ELF-1 (cell line): ENCODE results near the gene ARHGEF4.
"Not testable (repeated sequence)": the region's sequence is repeated elsewhere in the genome, so short reads cannot be mapped to it uniquely, and the experiment has no call there.

Experiments used
- DNase-seq: peaks from one replicate; pipeline ENCODE4 v3.0.0-alpha.2; 2016; ENCODE audit warnings: low read depth, low spot score

Gene ARHGEF4

DNA sequence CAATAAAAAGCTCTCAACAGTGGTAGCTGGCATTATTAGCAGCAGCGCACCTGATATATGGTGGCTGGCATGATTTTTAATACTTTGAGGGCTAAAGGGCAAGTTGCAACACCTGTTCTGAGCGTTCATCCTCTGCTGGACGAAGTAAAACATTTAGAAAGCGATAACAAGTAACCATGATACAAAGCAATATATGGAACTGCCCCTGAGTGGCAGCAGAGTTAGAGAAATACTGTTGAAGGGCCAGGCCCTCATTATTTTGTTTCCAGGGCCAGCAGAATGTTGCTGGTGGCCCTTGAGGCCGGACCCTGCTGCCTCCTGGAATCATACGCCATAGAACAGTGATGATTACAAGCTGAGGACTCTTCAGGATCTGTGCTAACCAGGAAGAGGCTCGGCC is 47.8 kb downstream of the ARHGEF4 start:
- no peak for DNase-seq

DNA sequence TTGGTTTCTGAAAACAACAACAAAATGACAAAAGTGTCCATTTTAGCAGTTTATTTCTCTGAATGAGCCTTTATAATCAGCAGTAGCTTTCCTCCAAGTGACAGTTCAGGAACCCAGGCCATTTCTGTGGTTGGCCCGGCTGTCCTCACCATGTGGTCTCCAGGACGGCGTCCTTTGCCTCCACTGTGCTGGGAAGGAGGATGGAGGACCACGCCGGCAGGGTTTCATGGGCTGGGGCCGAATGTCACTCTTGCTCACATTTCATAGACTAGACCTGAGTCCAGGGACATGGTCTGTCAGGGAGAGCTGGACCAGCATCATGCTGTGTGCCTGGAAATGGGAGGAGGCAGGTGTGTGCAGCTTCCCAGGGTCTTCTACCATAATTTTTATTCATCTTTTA is 50.9 kb downstream of the ARHGEF4 start:
- DNase-seq = no peak

DNA sequence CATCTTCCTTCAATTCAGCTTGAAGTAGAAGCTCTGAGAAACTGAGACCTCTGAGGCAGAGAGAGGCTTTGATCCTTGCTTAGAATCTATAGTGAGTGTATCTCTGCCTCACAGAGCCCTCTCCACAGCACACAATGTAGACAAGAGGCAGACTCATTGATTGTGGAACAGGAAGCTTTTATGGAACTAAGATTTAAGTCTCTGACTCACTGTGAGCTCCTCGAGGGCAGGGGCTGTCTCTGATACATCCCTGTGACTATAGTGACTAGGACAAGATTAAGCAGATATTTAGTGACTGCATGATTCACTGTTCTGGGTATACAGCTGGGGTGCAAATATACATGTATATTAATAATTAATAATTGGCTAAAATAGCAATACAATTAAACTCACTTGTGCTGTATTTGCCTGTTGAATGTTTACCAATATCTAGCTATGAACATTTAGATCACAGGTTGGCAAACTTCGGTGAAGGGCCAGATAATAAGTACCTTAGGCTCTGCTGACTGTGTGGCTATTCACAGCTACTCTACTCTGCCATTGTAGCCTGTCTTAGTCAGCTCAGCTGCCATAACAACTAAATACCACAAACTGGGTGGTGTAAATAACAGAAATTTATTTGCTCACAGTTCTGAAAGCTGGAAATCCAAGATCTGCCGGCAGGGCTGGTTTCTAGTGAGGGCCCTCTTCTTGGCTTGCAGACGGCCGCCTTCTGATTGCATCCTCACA is 54.4 kb downstream of the ARHGEF4 start:
- no peak for DNase-seq

DNA sequence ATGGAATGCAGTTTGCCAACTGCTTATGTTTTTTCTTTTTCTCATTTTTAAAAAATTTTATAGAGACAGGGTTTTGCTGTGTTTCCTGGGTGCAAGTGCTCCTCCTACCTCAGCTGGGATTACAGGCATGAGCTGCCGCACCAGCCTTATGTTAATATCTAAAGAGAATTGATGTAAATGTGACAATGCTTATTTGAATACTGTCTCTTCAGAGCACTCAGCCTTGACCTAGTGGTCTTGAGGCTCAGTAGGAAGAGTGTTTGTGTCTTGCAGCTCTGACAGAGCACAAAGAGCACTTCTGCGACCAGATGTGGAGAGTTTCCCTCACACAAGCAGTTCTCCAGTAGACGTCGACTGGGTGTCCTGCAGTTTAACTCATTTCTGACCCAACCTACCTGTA is 55.3 kb downstream of the ARHGEF4 start:
- no peak for DNase-seq

DNA sequence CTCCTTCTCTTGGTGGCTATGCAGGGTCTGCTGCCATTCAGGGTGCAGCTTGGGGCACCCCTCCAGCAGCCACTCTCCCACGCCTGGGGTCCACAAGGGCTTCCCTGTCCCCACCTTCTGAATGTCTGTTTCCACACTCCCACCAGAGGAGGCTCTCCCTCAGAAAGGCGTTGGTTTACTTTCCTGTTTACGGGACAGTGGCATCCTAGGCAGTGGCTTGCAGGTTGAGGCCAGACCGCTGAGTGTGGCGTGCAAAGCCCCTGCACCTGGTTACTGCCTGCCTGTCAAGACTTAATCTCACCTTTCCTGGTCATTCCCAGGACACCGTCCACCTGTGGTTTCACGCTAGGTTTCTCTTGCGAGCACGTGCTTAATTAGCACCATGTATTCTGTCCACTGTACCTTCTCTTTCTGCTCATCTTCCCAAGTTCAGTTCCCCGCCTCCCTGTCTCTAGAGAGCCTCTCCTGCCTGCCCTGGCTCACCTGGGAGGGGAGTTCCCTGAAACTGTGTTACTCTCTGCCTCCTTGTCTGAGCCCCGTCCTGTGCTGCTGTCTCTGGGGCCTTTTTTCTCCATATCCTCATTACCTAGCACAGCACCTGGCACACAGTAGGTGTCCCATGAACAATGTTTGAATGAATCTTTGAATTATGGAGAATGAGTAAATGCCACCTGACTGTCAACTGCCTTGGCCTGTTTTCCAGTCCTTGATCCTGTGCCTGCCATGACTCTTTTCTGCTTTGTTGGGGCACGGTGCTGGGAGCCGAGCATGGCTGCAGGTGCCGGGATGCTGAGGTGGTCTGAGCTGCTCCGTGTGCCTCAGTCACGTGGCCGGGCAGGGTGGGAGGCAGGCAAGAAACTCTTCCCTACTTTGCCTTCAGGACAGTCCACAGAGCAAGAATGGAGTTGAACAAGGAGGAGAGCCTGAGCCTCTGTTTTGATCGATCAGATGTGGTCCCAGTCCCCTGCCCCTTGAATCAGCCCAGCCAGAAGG is 56.4 kb downstream of the ARHGEF4 start:
- DNase-seq = no peak

DNA sequence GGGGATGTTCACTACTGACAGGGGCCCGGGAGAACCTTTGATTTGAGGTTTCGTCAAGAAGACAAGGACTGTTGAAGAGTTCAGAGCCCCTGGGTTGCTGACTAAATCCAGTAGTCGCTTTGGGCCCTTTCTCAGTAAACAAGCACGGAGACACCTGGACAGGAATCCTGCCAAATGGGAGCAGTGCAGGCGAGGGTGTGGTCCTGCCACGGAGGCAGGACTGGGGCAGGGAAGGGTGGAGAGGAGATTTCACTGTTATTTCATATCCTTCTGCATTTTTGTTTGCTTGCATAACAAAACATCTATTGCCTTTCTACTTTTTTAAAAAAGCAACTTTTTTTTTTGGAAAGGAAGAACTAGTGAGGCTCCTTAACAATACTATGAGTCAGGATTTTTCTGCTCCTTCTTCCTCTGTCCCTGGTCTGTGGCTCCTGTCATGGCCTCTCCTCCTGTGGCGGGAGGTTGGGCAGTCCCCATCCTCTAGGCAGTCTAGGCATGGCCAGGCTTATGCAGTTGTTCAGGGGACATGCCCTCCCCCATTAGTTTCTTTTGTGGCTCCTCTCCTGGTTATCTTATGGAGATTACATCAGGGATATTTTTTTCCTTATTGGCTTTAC is 57.7 kb downstream of the ARHGEF4 start:
- DNase-seq = no peak

DNA sequence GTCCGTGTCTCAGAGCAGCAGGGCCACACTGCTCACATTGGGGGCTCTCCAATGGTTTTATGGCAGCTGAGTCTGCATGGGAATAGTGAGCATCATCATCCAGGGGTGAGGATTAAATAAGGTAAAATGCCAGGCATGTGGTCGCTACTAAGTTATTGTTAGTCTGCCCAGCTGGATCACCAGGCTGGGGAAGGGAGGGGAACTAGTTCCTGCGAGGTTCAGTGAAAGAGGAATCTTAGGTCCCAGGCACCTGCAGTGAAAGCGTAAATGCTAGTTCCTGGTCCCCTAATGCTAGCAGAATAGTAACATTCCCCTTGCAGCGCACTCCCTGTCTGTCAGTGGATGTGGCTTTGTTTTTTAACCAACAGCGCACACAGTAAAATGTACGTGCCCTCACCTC is 60.1 kb downstream of the ARHGEF4 start:
- DNase-seq = no peak

DNA sequence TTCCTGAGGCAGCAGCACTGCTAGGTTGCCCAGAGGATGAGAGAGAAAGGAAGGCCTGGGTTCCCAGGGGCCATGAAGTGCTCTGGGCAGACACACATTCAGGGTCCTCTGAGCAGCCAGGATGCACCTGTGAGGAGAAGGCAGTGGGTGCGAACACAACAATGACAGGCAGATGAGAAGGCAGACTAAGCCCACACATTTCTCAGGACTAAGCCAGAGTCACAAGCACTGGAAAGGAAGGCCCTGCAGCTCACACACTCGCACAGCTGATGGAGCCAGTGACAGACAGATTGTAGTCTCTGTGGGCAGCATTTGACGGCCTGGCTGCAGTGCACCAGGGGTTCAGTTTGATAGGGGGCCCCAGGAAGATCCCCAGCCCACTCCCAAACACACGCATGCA is 61.8 kb downstream of the ARHGEF4 start:
- DNase-seq = no peak

DNA sequence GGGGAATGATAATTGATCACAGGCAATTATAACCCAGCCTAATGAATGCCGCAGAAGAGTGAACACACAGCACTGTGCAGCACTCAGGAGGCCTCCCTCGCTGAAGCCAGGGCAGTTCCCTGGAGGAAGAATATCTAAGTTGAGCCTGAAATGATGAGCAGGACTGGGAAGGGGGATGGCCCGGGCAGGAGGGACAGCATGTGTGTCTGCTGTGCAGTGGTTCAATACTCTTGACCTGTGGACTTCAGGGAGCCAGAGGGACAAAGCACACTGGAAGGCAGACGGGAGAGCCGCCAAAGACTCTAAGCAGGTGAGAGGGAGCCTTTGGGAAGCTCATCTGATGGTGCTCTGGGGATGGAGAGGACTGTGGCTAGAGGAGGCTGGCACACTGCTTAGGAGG is 62.6 kb downstream of the ARHGEF4 start:
- DNase-seq = no peak

DNA sequence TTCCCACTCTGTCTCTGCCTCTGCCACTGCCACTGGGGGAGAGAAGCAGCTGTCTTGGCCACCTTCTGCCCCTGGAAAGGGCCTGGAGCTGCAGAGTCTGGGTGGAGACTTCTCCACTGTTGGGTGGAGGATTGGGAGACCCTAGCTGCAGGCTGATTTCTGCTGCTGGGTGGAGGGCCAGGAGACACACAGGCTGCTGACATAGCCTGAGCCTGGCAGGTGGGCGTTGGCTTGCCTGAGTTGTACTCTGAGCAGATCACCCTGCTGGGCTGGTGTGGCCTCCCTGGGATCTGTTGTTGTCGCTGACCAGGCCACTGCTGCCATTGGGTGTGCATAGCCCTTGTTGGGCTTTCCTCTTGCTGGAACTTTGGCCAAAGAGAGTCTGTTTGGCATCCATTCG is 64.3 kb downstream of the ARHGEF4 start:
- peak; percentile 44 for DNase-seq

DNA sequence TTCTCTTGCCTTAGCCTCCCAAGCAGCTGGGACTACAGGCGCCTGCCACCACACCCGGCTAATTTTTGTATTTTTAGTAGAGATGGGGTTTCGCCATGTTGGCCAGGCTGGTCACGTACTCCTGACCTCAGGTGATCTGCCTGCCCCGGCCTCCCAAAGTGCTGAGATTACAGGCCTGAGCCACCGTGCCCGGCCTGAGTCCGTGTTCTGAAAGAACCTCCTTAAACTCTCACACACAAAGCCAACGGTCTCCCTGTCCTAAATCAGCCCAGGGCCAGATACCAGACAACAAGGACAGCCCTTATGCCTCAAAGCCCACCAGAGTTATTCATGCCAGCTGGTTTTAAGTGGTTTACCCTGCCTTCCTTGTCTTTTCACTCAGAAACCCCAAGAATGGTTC is 64.9 kb downstream of the ARHGEF4 start:
- DNase-seq = not testable (repeated sequence)

DNA sequence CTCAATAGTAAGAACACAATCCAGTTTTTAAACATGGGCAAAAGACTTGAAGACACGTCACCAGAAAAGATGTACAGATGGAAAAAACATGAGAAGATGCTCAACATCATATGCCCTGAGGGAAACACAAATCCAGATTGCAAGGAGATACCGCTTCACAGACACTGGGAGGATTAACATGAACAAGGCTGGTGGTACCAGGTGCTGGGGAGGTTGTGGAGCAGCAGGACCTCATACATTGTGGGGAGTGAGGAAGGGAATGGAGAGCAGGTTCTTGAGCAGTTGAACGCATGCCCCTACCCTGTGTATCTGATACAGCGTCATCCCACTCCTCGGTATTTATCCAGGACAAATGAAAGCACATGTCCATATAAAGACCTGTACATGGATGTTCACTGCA is 72.1 kb downstream of the ARHGEF4 start:
- no peak for DNase-seq

DNA sequence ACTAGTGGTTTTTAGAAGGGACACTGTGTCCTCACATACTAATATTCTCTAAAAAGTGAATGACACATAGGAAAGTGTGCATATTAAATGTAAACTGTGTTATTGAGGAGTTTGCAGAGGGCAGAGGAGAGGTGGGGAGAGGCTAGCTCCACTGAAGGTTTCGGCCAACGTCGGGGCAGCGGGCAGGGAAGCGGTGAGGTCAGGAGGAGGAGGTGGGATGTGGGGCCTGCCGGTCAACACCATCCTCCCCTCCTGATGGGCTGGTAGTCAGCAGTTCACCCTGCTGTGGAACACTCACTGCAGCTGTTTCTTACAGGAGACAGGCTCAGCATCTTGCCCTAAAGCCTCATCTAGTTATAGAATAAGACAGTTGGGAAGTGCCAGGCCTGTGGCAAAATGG is 74.2 kb downstream of the ARHGEF4 start:
- no peak for DNase-seq

DNA sequence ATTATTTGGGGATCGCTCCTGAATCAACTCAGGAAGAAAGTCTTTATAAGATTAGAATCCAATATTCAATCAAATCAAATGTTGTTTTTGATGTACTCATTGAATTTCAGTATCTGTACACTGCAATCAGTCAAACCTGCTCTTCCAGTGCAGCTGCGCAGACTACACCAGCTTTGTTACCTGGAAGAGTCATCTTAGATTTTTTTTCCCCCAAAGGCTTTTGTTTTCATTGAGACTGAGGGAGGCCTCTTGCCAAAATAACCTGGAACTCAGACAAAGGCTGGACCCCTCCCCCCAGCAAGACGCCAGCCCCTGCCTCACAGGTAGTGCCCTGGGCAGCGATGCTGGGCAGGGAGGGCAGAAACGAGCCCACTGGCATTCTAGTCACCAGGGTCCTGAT is 74.8 kb downstream of the ARHGEF4 start:
- peak; percentile 53 for DNase-seq

DNA sequence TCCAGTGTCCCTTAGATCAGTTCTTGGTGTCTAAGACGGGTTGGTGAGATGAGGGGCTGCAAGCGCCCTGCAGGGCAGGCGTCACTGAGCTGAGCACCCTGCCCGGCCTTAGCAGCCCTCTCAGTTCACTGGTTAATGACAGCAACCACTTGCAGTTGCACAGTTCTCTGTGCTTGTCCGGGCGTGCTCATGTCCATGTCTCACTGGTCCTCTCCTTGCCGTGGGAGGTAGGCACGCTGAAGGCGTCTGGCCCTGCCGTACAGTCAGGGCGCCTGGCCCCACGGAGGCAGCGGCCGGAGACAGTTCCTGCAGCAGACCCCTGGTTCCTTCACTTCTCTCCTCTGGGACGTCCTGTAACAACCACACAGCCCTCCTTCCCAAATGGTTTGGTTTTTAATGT is 75.3 kb downstream of the ARHGEF4 start:
- DNase-seq = no peak

DNA sequence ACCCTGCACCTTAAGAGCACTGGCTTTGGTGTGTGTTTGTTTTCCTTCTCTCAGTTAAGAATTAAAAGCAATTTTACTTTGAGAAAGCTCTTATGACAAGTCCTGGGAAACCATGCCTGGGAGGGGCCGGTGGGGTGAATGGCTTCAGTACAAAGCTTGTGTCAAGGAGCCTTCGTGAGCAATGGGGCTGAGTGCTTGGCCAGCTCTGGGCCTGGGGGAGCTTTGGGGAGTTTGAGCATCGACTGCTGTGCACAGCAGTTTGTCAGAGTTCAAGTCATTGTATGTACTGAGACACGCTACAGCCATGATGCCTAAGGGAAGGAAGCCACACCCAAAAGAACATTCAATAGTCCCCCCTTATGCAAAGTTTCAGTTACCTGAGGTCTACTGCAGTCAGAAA is 75.8 kb downstream of the ARHGEF4 start:
- no peak for DNase-seq

DNA sequence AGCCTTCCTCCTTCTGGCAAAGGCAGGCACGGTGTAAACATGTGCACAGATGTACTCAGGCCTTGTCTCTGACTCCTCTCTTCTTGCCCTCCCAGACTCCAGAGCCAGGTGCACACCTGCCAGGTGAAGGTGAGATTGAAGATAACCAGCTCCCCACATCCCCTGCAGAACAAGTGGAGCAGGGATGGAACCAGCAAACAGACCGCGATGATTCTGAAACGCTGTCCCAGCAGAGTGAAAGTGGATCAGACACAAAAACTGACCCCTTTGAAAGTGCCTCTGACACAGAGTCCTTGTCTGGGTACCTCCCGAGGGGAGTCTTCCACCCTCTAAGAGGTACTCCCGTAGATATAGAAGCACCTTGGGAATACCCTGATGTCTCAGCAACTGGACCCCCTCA is 77.2 kb downstream of the ARHGEF4 start:
- no peak for DNase-seq

DNA sequence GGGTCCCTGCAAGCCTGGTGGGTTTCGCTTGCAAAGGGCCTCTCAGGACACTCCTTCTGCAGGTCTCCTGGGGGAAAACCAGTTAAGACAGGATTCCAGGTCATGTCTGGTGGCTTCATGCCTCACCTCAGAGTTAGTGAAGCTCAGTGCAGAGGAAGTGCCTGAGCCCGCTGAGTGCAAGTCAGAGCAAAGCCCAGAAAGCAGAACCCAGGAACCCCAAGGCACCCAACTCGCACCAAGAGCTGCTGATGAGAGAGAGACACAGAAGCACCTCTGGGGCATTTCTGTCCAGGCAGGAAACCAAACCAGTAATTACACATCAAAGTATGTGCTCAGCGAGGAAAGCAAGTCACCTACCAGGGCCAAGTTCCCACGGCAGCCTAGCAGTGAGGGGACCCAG is 78.4 kb downstream of the ARHGEF4 start:
- DNase-seq = no peak

DNA sequence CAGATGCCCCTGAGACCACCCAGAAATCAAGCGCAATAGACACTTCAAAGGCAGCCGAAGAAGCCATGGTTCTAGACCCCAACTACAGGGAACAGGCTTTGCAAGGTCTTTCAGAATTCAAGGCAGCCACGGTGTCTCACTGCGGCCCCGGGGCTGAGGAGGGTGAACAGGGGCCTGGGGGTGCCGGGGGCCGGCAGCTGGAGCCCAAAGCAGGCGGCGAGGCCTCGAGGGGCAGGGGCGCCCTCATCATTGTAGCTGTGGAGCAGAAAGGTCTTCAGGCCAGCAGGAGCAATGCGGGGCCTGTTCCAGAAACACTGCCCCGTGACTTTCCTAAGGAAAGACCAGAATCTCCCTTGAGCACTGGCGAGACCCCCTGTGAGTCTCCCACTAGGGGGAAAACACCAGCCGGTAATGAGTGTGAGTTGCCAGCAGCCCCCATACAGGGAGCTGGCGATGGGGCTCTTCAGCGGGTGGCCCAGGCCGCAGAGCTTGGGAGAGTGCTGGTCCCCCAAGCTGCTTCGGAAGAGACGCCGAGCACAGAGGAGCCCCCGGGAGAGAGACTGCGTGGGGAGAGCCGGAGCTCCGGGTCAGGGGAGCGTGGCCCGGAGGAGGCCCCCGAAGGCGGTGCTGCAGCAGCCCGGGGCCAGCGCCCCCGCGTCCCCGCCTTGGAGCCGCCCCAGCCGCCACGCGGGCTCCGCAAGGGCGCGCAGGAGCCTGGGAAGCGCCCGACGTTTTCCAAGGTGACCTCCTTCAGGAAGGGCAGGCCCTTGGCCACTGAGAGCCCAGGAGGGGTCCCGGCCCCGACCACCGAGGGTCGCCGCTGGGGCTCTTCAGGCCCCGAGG is 79.1 kb downstream of the ARHGEF4 start:
- DNase-seq = no peak

DNA sequence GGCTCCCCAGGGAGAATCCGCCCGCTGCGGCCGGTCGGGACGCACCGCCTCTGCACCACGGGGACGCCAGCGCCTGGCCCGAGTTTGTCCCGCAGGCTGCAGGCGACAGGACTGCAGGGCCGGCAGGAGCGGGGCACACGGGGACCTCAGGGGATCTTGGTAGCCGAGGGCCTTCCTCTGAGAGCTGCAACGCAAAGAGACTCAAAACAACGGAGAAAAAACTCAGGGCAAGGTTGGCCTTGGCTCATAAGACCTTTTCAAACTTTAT is 79.7 kb downstream of the ARHGEF4 start:
- DNase-seq = no peak

DNA sequence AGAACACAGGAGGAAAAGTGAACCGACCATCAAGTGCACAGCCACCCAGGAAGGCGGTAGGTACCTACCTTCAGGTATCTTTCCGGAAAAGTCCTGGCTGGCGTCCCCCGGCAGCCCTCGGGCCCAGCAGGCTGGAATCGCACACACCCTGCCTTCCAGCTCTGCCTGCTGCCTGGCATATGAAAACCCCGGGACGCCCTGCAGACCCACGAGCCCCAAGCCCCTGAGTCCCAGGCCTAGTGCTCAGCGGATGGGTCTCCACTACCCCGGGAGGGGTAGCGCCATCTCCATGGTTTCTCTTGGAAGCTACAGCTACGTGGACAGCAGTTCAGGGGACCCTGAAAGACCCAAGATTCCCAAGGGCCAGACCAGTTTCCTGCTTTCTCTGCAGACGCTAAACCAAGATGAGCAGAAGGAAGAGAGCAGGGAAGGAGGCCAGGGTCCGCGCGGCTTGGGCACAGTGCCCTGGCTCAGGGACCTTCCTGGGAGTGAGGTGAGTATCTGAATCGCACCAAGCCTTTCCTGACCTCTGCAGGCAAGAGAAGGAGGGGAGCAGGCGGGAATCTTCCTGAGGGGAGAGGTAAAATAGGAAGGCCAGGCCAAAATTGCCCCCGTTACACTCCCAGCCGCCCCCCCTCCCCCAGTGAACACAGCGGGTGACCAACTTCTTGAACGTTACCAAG is 80.4 kb downstream of the ARHGEF4 start:
- no peak for DNase-seq
